Panc1 (cell line): ENCODE data around the gene FRMD1. TPM values are rescaled to one million over a fixed set of nuclear protein-coding genes. Genes with fewer than 3 reads are reported as not detected.

ENCODE experiments used
- ATAC-seq: fragments of 200-7000 bp; cut with Tn5 transposase; 2 replicates; pipeline ENCODE4 v1.9.1; 2020; ENCODE audit warnings: mild to moderate bottlenecking, moderate library complexity
- BruUV-seq: library from RNA; stranded (reverse); fragments of 400-500 nt; replicated peaks from 2 replicates; lab custom pipeline; 2021; lab: Mats Ljungman, UMichigan
- CTCF ChIA-PET: fragments of 300-600 bp; sonication (Branson Sonifier 250); formaldehyde crosslinking; loops from one replicate; lab custom pipeline; 2022; ENCODE audit warnings: antibody characterized with exemption; lab: Charles Lee
- POLR2A ChIA-PET: fragments of 300-600 bp; sonication (Branson Sonifier 250); formaldehyde crosslinking; loops from one replicate; lab custom pipeline; 2022; ENCODE audit warnings: antibody characterized with exemption; lab: Charles Lee
- DNase-seq: peaks from one replicate; pipeline ENCODE4 v3.0.0-alpha.2; 2010; ENCODE audit warnings: low read depth, low spot score
- H3K27ac ChIP-seq: 2 replicates; pipeline ENCODE4 v1.5.1; 2011; ENCODE audit warnings: mild to moderate bottlenecking, low read length, inconsistent platforms
- H3K27me3 ChIP-seq: fragments of 200-500 bp; sonication (Bioruptor generic); 2 replicates; pipeline ENCODE4 v1.6.0; 2014; ENCODE audit warnings: low read length, inconsistent platforms; ENCODE audit not compliant: control insufficient read depth, insufficient read depth
- H3K36me3 ChIP-seq: fragments of 200-500 bp; sonication (Bioruptor generic); 2 replicates; pipeline ENCODE4 v1.5.1; 2014; ENCODE audit warnings: inconsistent platforms, mild to moderate bottlenecking, low read length, moderate library complexity; ENCODE audit not compliant: control insufficient read depth, insufficient read depth
- H3K4me1 ChIP-seq: 2 replicates; pipeline ENCODE4 v1.5.1; 2011; ENCODE audit warnings: inconsistent platforms, mild to moderate bottlenecking, low read length, moderate library complexity; ENCODE audit not compliant: control insufficient read depth, insufficient read depth
- H3K4me3 ChIP-seq, 2 experiments: 2 replicates each; pipeline ENCODE4 v1.5.1; 2011 to 2012; ENCODE audit warnings: low read depth in 2 of 2, low read length in 2 of 2, mild to moderate bottlenecking in 2 of 2, inconsistent platforms in 1 of 2, moderate library complexity in 1 of 2
- H3K9me3 ChIP-seq: fragments of 200-500 bp; sonication (Bioruptor generic); 2 replicates; pipeline ENCODE4 v1.5.1; 2014; ENCODE audit warnings: low read depth, mild to moderate bottlenecking, inconsistent platforms, low read length, moderate library complexity; ENCODE audit not compliant: control insufficient read depth, insufficient read depth
- POLR2AphosphoS5 ChIP-seq: IDR thresholded peaks from 2 replicates; pipeline ENCODE4 v1.6.1; 2012; ENCODE audit warnings: mild to moderate bottlenecking, low read depth, low read length, moderate library complexity
- SIN3A ChIP-seq: IDR thresholded peaks from 2 replicates; pipeline ENCODE4 v1.6.1; 2012; ENCODE audit warnings: low read depth, mild to moderate bottlenecking, low read length, moderate library complexity, borderline replicate concordance; ENCODE audit not compliant: insufficient read depth
- TCF7L2 ChIP-seq: IDR thresholded peaks from 2 replicates; pipeline ENCODE4 v1.6.1; 2011; ENCODE audit warnings: mild to moderate bottlenecking, low read depth, low read length, inconsistent platforms
- in situ Hi-C: cut with HindIII; loops from 2 replicates; pipeline ENCODE4 v1.10.0; 2016; ENCODE audit warnings: low sequenced_read_pairs, low pct_unique_long_range_greater_than_20kb
- intact Hi-C: fragments of 100-400 bp; cut with micrococcal nuclease; formaldehyde crosslinking; loops from one replicate; pipeline ENCODE4 v1.10.0; 2022; ENCODE audit not compliant: unreplicated experiment
- total RNA-seq: library from RNA; stranded (reverse); gene quantifications from one replicate; pipeline ENCODE4 v1.2.1, GENCODE V29; 2021; ENCODE audit not compliant: unreplicated experiment
- TF ChIP-seq, protein P1 (sequence below): fragments of 450-650 bp; IDR thresholded peaks from 2 replicates; pipeline ENCODE4 v1.5.1; 2017; ENCODE audit warnings: mild to moderate bottlenecking
- TF ChIP-seq, protein P2 (sequence below), 2 experiments: IDR thresholded peaks; 2 replicates each; pipeline ENCODE4 v1.6.1; 2011 to 2012; ENCODE audit warnings: low read depth in 2 of 2, control low read depth in 1 of 2, low read length in 1 of 2, mild to moderate bottlenecking in 1 of 2, moderate library complexity in 1 of 2; ENCODE audit not compliant: insufficient read depth in 1 of 2

FRMD1 gene
- total RNA-seq, 1 experiment from 2014 or later: 0.15 TPM

DNA sequence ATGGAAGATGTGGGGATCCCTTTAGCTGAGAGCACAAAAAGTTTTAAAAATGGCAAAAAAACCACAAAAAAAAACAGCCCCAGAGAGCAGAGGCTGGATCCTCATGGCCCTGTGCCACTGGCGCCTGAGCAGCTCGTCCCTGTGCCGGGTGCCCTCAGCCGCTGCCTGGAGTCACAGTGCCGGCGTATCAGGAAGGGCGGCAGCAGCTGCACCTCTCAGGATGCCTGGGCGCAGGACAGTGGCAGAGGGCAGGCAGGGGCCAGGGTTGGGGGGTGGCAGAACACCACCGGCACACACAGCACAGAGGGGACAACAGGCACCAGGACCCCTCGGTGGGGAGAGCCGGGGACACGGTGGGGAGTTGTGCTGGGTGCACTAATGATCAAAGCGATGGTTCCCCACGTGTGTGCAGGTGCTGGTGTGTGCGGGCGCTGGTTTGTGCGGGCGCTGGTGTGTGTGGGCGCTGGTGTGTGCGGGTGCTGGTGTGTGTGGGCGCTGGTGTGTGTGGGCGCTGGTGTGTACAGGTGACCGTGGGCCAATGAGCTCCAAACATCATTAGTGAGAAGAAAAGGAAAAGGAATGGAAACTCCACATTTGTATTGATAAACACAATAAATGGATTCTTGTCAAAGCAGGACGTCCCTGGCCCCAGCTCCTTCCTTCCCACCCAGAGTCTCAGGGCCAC is 1.5 kb upstream of the FRMD1 start:
- Histone ChIP-seq H3K9me3 (no peaks in the 10 kb centered on the region), H3K4me3 (no peak overlapping the region), H3K27me3 (no peaks in the 10 kb centered on the region), H3K27ac (no peak overlapping the region), H3K4me1 (peaks cover 13% of the 10 kb centered on the region), H3K36me3 (no peaks in the 10 kb centered on the region)
- in situ Hi-C loops: no loop called here
- TF ChIP-seq TCF7L2 (no peak), POLR2AphosphoS5 (no peak), SIN3A (no peak)
- TF ChIP-seq, protein P1, sequence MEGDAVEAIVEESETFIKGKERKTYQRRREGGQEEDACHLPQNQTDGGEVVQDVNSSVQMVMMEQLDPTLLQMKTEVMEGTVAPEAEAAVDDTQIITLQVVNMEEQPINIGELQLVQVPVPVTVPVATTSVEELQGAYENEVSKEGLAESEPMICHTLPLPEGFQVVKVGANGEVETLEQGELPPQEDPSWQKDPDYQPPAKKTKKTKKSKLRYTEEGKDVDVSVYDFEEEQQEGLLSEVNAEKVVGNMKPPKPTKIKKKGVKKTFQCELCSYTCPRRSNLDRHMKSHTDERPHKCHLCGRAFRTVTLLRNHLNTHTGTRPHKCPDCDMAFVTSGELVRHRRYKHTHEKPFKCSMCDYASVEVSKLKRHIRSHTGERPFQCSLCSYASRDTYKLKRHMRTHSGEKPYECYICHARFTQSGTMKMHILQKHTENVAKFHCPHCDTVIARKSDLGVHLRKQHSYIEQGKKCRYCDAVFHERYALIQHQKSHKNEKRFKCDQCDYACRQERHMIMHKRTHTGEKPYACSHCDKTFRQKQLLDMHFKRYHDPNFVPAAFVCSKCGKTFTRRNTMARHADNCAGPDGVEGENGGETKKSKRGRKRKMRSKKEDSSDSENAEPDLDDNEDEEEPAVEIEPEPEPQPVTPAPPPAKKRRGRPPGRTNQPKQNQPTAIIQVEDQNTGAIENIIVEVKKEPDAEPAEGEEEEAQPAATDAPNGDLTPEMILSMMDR: no peak
- TF ChIP-seq, protein P2, sequence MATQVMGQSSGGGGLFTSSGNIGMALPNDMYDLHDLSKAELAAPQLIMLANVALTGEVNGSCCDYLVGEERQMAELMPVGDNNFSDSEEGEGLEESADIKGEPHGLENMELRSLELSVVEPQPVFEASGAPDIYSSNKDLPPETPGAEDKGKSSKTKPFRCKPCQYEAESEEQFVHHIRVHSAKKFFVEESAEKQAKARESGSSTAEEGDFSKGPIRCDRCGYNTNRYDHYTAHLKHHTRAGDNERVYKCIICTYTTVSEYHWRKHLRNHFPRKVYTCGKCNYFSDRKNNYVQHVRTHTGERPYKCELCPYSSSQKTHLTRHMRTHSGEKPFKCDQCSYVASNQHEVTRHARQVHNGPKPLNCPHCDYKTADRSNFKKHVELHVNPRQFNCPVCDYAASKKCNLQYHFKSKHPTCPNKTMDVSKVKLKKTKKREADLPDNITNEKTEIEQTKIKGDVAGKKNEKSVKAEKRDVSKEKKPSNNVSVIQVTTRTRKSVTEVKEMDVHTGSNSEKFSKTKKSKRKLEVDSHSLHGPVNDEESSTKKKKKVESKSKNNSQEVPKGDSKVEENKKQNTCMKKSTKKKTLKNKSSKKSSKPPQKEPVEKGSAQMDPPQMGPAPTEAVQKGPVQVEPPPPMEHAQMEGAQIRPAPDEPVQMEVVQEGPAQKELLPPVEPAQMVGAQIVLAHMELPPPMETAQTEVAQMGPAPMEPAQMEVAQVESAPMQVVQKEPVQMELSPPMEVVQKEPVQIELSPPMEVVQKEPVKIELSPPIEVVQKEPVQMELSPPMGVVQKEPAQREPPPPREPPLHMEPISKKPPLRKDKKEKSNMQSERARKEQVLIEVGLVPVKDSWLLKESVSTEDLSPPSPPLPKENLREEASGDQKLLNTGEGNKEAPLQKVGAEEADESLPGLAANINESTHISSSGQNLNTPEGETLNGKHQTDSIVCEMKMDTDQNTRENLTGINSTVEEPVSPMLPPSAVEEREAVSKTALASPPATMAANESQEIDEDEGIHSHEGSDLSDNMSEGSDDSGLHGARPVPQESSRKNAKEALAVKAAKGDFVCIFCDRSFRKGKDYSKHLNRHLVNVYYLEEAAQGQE (IDR thresholded peaks at IDR 0.05; ENCODE audit: insufficient read depth in 1 of 2, low read depth in 2 of 2, low read length in 1 of 2): no peak
- intact Hi-C loops: no loop called here
- no TSS peak for BruUV-seq
- ATAC-seq: no peak
- DNase-seq: no peak
- ChIA-PET CTCF (no interaction called here), POLR2A (no interaction called here)

DNA sequence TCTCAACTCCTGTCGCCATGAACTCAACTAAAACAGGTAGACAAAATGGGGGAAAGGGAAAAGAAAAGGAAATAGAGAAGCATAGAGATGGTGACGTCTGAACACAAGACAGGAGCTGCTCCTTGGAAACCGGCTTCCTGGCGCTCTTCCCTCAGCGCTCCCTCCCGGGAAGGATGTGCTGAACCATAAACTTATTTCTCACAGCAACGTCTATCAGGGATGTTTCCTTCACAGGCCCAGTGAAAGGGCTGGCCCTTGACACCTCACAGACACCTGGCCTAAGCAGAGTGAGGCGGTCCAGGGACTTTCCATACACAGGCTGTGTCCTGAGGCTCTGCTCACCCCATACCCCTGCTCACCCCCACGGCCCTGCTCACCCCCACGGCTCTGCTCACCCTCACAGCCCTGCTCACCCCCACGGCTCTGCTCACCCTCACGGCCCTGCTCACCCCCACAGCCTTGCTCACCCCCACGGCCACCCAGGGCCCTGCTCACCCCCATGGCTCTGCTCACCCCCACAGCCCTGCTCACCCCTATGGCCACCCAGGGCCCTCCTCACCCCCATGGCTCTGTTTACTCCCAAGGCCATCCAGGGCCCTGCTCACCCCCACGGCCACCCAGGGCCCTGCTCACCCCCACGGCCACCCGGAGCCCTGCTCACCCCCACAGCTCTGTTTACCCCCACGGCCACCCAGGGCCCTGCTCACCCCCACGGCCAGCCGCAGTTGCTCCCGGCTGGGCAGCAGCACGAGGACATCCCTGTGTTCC is 653 bp downstream of the FRMD1 start:
- peak; percentile 20; the same call in 1 of the 2 replicates for ATAC-seq

More for the DNA sequence above, 653 bp downstream of the FRMD1 start:
- in situ Hi-C loops (no loop called here), intact Hi-C loops (no loop called here)
- Histone ChIP-seq H3K4me1 (peaks cover 14% of the 10 kb centered on the region), H3K27me3 (no peaks in the 10 kb centered on the region; the same call in 1 of the 2 replicates), H3K4me3 (no peak overlapping the region), H3K36me3 (no peaks in the 10 kb centered on the region), H3K27ac (no peak overlapping the region), H3K9me3 (no peaks in the 10 kb centered on the region)
- ChIA-PET POLR2A (interaction anchor here (0.6 kb wide), 1 partner anchor 26 kb away, joined by 3 read pairs; no protein-coding TSS in a partner anchor), CTCF (no interaction called here)
- DNase-seq: no peak
- TF ChIP-seq TCF7L2 (no peak), SIN3A (no peak), POLR2AphosphoS5 (no peak)
- TF ChIP-seq, protein P2 (IDR thresholded peaks at IDR 0.05; ENCODE audit: insufficient read depth in 1 of 2, low read depth in 2 of 2, low read length in 1 of 2): no peak
- TF ChIP-seq, protein P1: no peak
- no TSS peak for BruUV-seq
